ENCODE results near the gene GXYLT2. TPM values are rescaled to one million over a fixed set of nuclear protein-coding genes. Genes with fewer than 3 reads are reported as not detected.

The GXYLT2 gene
- total and polyA plus RNA-seq, 2 experiments from 2014 or later = 25.7 to 36.4 TPM

DNA sequence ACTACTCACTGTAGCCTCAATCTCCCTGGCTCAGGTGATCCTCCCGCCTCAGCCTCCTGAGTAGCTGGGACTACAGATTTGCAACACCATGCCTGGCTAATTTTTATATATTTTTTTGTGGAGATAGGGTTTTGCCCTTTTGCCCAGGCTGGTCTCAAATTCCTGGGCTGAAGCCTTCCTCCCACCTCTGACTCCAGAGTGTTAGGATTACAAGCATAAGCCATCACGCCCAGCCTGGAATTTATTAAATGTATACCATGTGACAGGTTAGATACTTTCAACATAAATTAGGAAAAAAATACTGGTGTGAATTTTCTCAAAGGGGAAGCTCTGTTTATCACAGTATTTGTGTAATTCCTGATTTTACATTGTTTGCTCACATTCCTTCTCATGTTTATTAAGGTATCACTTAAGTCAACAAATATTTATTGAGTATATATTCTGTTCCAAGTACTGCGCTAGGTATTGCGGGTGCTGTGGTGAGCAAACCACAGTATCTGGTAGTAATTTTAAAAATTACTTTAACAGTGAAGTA, 133.5 kb downstream of the GXYLT2 start:
- DNase-seq (ENCODE audit: low read depth in 1 of 2, low spot score in 1 of 2) = no peak
- TF ChIP-seq, protein P1, sequence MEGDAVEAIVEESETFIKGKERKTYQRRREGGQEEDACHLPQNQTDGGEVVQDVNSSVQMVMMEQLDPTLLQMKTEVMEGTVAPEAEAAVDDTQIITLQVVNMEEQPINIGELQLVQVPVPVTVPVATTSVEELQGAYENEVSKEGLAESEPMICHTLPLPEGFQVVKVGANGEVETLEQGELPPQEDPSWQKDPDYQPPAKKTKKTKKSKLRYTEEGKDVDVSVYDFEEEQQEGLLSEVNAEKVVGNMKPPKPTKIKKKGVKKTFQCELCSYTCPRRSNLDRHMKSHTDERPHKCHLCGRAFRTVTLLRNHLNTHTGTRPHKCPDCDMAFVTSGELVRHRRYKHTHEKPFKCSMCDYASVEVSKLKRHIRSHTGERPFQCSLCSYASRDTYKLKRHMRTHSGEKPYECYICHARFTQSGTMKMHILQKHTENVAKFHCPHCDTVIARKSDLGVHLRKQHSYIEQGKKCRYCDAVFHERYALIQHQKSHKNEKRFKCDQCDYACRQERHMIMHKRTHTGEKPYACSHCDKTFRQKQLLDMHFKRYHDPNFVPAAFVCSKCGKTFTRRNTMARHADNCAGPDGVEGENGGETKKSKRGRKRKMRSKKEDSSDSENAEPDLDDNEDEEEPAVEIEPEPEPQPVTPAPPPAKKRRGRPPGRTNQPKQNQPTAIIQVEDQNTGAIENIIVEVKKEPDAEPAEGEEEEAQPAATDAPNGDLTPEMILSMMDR (IDR thresholded peaks at IDR 0.05; ENCODE audit: low read depth, low read length) = no peak
- Histone ChIP-seq H3K9me3 (ENCODE audit: low read depth) (no peaks in the 10 kb centered on the region), H3K27ac (no peak overlapping the region), H3K4me3 (no peak overlapping the region), H3K27me3 (no peaks in the 10 kb centered on the region), H3K4me1 (ENCODE audit: low read depth) (peaks cover 7% of the 10 kb centered on the region), H3K36me3 (no peaks in the 10 kb centered on the region)

DNA sequence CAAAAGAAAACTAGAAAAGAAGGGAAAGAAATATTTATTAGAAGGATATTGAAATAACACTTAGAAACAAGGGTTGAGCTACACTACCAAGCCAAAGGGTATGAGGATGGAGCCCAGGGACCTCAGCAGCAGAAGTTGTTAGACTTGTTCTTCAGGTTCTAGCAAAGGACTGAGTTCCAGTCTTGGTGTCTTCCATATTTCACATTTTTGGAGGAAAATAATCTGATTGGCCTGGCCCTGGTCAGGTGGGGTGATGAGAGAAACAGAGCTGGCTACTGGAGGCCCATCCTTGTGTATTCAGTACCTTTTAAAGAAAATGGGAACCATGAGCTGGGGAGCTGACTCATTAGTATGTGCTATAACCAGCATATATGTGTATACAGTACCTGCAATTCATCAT, 137.0 kb downstream of the GXYLT2 start:
- no peaks in the 10 kb centered on the region for H3K36me3 ChIP-seq
- TF ChIP-seq, protein P1 (IDR thresholded peaks at IDR 0.05; ENCODE audit: low read depth, low read length) = no peak
- peak overlapping the region; percentile 29 for H3K27ac ChIP-seq
- no peak overlapping the region for H3K4me3 ChIP-seq
- H3K9me3 ChIP-seq (ENCODE audit: low read depth) = no peaks in the 10 kb centered on the region
- H3K27me3 ChIP-seq = no peaks in the 10 kb centered on the region
- DNase-seq (ENCODE audit: low read depth in 1 of 2, low spot score in 1 of 2) = no peak
- H3K4me1 ChIP-seq (ENCODE audit: low read depth) = peaks cover 17% of the 10 kb centered on the region

DNA sequence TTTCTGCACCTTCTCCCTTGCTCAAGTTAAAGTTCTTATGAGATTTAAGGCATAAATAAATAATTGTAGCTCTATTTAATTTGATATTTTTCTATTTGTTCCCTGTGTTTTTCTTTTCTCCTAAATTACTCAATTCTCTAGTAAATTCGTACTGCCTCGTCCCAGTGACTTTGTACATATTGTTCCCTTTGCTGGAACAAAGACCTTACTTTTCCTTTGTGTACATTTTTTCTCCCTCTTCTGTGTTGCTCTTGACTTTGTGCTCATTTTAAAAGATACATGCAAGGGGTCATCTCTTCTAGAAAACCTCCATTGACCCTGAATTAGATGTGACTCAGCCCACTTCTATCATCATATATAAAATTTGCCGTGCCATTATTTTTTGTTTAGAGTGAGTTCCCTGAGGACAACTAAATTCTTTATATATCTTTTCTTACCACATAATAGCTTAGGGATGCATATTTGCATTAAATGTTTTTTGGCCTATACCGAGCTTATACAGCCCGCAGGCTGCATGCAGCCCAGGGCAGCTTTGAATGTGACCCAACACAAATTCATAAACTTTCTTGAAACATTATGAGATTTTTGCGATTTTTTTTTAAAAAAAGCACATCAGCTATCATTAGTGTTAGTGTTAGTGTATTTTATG, 138.4 kb downstream of the GXYLT2 start:
- Histone ChIP-seq H3K27ac (no peak overlapping the region), H3K4me3 (no peak overlapping the region), H3K4me1 (ENCODE audit: low read depth) (peaks cover 17% of the 10 kb centered on the region), H3K9me3 (ENCODE audit: low read depth) (no peaks in the 10 kb centered on the region), H3K27me3 (no peaks in the 10 kb centered on the region), H3K36me3 (no peaks in the 10 kb centered on the region)
- TF ChIP-seq, protein P1 (IDR thresholded peaks at IDR 0.05; ENCODE audit: low read depth, low read length) = no peak
- no peak for DNase-seq (ENCODE audit: low read depth in 1 of 2, low spot score in 1 of 2)

Other genes with a start within 250 kb of the GXYLT2 start
- 14.2 and 20.1 TPM in 2 replicates for gene SHQ1, start 39.6 kb upstream of the GXYLT2 start, total RNA-seq
- 15.2 and 22.6 TPM in 2 replicates for gene SHQ1, start 39.6 kb upstream of the GXYLT2 start, polyA plus RNA-seq
- gene PPP4R2, start 108.8 kb downstream of the GXYLT2 start, total RNA-seq = 42.2 and 49.1 TPM in 2 replicates
- gene PPP4R2, start 108.8 kb downstream of the GXYLT2 start, polyA plus RNA-seq = 44.8 and 50.1 TPM in 2 replicates
- 3.4 and 5.1 TPM in 2 replicates for gene EBLN2, start 173.6 kb downstream of the GXYLT2 start, total RNA-seq
- gene EBLN2, start 173.6 kb downstream of the GXYLT2 start, polyA plus RNA-seq = 4.8 and 6.4 TPM in 2 replicates